BE2C (cell line): ENCODE measurements around the gene ZNF385A.

Experiments
- DNase-seq: peaks from one replicate; pipeline ENCODE4 v3.0.0-alpha.2; 2020
- H3K27me3 ChIP-seq: fragments of 250-450 bp; sonication (Bioruptor Pico); 2 replicates; pipeline ENCODE4 v1.5.1; 2020; ENCODE audit warnings: mild to moderate bottlenecking
- H3K36me3 ChIP-seq: fragments of 250-450 bp; sonication (Bioruptor Pico); 2 replicates; pipeline ENCODE4 v1.5.1; 2020; ENCODE audit warnings: mild to moderate bottlenecking
- H3K4me1 ChIP-seq: fragments of 250-450 bp; sonication (Bioruptor Pico); 2 replicates; pipeline ENCODE4 v1.5.1; 2020
- H3K4me3 ChIP-seq: 2 replicates; pipeline ENCODE4 v1.5.1; 2011; ENCODE audit warnings: low read depth, low read length
- H3K9me3 ChIP-seq: fragments of 250-450 bp; sonication (Bioruptor Pico); 2 replicates; pipeline ENCODE4 v1.5.1; 2020
- CTCF ChIP-seq: IDR thresholded peaks from 2 replicates; pipeline ENCODE4 v1.5.1; 2012; ENCODE audit warnings: mild to moderate bottlenecking, low read depth, low read length

The ZNF385A gene

DNA sequence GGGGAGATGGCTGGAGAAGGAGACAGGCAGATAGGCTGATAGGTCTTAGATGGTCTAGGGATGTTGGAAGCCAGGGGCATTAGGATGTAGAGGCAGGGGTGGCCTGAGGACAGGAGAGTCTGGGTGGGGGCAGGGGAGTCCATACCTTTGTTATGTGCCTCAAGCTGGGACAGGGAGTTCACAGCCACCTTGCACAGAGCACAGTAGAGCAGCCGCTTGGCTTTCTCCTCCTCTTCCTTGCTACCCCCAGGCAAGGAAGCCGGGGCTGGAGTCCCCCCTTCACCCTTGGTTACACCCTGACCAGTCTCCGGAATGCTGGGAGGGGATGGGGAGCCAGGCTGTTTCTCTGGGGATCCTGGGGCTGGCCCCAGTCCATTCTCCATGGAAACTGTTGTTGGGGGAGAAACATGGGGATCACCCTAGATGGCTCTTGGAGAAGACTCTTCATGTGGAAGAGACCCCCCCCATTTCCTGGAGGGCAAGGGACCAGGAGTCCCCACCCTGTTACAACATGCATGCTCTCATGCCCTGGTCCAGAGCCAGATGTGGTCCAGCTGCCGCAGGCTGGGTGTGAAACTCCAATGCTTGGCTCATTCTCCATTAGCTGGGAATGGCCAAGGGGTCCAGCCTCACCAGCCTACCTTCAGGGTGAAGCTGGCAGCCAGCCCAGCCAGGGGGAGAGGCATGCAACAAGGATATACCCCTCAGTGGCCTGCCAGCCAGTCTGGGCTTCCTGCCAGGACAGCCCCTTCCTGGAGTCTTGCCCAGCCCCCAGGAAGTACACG, 13.0 kb downstream of the ZNF385A start:
- no peak for TF ChIP-seq CTCF
- Histone ChIP-seq H3K27me3 (no peaks in the 10 kb centered on the region), H3K4me3 (no peak overlapping the region), H3K4me1 (peaks cover 73% of the 10 kb centered on the region), H3K36me3 (no peaks in the 10 kb centered on the region; the same call in 1 of the 2 replicates), H3K9me3 (no peaks in the 10 kb centered on the region)
- peak; percentile 93 for DNase-seq

- Histone ChIP-seq H3K4me1 (peaks cover 65% of the 10 kb centered on the region), H3K27me3 (no peaks in the 10 kb centered on the region), H3K4me3 (peak overlapping the region; percentile 28), H3K36me3 (no peaks in the 10 kb centered on the region; the same call in 1 of the 2 replicates), H3K9me3 (no peaks in the 10 kb centered on the region)
- TF ChIP-seq CTCF, result peak; percentile 86
- peak; percentile 87 for DNase-seq
Measured at GRCh38 chr12:54370171-54370730, 14.3 kb downstream of the ZNF385A start.

DNA sequence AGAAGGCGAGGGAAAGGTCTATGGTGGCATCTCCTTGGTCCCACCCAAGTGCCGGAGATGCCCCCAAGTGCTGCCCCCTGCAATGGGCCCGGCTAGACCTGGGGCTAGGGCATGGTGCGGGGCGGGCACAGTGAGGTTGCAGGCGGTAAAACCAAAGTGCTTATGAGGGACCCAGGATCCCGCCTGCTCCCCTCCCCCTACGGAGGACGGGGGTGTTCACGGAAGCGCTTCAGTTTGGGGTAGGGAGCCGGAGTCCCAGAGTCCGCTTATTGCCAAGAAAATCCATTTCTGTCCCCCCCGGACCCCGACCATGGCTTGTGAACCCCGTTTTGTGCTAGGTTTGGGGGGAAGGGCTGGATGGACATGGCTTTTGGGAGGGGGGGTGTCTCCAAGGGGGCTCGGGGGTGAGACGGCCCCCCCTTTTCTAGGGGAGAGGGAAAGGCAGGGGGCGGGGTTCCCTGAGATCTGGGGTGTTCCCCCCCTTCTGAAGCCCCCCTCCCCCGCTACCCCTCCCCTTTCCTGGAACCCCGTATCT, 14.9 kb downstream of the ZNF385A start:
- H3K4me3 ChIP-seq, result peak overlapping the region; percentile 28

DNA sequence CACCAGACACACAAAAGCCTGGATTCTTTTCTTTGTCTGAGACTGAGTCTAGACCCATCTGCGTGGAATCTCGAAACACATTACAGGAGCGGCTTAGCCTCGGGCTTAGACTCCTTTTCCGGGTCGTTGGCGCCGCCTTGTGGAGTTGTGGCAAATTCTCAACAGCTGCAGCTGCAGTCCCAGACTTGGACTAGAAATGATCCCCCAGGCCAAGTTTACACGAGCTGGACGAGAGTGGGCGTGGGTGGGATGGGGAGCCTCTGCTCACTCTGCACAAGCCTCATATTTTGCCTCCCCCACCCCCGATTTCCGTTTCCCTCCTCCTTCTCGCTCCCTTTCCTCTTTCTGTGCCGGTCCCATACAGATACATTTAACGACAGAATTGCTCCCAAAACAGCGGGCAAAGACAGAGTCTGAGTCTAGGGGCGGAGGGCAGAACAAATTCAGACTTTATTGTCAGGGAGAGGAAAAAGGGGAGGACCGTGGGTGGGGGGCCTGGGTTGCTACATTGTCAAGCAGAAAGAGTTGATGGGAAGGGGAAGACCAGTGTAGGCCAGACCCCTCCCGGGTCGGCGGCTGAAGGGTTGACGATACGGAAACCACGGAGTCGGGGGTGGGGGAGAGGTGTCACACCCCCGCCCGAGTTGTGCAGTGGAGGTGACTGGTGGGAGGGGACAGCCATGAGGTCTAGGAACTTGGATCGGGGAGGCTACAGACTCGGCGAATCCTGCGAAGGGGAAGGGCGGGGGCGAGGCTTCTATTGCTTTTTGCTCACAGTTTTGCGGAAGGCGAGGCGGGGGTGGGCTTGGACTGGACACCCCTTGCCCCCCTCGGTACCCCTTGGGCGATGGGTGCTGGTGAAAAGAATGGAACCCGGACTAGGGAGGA, 15.6 kb downstream of the ZNF385A start:
- Histone ChIP-seq H3K27me3 (no peaks in the 10 kb centered on the region), H3K4me1 (peaks cover 52% of the 10 kb centered on the region), H3K4me3 (peak overlapping the region; percentile 28), H3K9me3 (no peaks in the 10 kb centered on the region), H3K36me3 (no peaks in the 10 kb centered on the region; the same call in 1 of the 2 replicates)
- peak; percentile 93 for TF ChIP-seq CTCF
- DNase-seq, result peak; percentile 93

More for the DNA sequence above, 14.9 kb downstream of the ZNF385A start:
- no peak for TF ChIP-seq CTCF
- no peak for DNase-seq
- peaks cover 59% of the 10 kb centered on the region for H3K4me1 ChIP-seq
- H3K36me3 ChIP-seq, result no peaks in the 10 kb centered on the region; the same call in 1 of the 2 replicates
- no peaks in the 10 kb centered on the region for H3K9me3 ChIP-seq
- H3K27me3 ChIP-seq, result no peaks in the 10 kb centered on the region

GRCh38 chr12:54368025-54368708, 16.4 kb downstream of the ZNF385A start:
- H3K9me3 ChIP-seq, result no peaks in the 10 kb centered on the region
- peak overlapping the region; percentile 24 for H3K4me3 ChIP-seq
- H3K36me3 ChIP-seq, result no peaks in the 10 kb centered on the region; the same call in 1 of the 2 replicates
- DNase-seq, result no peak
- H3K4me1 ChIP-seq, result peaks cover 46% of the 10 kb centered on the region
- no peaks in the 10 kb centered on the region for H3K27me3 ChIP-seq
- no peak for TF ChIP-seq CTCF
